HepG2 (cell line): ENCODE measurements around the gene HUNK. TPM values are rescaled to one million over a fixed set of nuclear protein-coding genes. Genes with fewer than 3 reads are reported as not detected.

Source experiments
- ARID2 ChIP-seq: sonication (generic); formaldehyde crosslinking; IDR thresholded peaks from 2 replicates; pipeline ENCODE4 v1.8.1; 2022; ENCODE audit warnings: mild to moderate bottlenecking, missing genetic modification reagents, borderline replicate concordance
- BORCS8-MEF2B ChIP-seq: sonication (generic); formaldehyde crosslinking; IDR thresholded peaks from 2 replicates; pipeline ENCODE4 v1.8.0; 2022; ENCODE audit warnings: mild to moderate bottlenecking, missing genetic modification reagents
- EP300 ChIP-seq, 3 experiments: sonication (generic) in 1 of 3; formaldehyde crosslinking in 1 of 3; IDR thresholded peaks; 2 replicates each; pipeline versions ENCODE4 v1.5.1 to v1.6.1; 2011 to 2020; ENCODE audit warnings: low read depth in 2 of 3, low read length in 2 of 3, borderline replicate concordance in 1 of 3, improper control_type of control experiment in 1 of 3, mild to moderate bottlenecking in 1 of 3, missing genetic modification reagents in 1 of 3, moderate library complexity in 1 of 3
- ESRRA ChIP-seq: sonication (generic); formaldehyde crosslinking; IDR thresholded peaks from 2 replicates; pipeline ENCODE4 v1.5.1; 2020; ENCODE audit warnings: mild to moderate bottlenecking, low read depth, missing genetic modification reagents
- HDAC1 ChIP-seq: sonication (generic); formaldehyde crosslinking; IDR thresholded peaks from 2 replicates; pipeline ENCODE4 v1.5.1; 2020; ENCODE audit warnings: mild to moderate bottlenecking, missing genetic modification reagents
- MXD3 ChIP-seq: IDR thresholded peaks from 2 replicates; pipeline ENCODE4 v1.6.1; 2016; ENCODE audit warnings: mild to moderate bottlenecking, missing biosample characterization, missing genetic modification reagents
- NCOR1 ChIP-seq: fragments of 200-600 bp; sonication (generic); IDR thresholded peaks from 2 replicates; pipeline ENCODE4 v1.7.0; 2017; ENCODE audit warnings: antibody characterized with exemption, low read length, borderline replicate concordance
- NFIB ChIP-seq: sonication (generic); formaldehyde crosslinking; IDR thresholded peaks from 2 replicates; pipeline ENCODE4 v1.9.0; 2021; ENCODE audit warnings: missing genetic modification reagents, mild to moderate bottlenecking, borderline replicate concordance
- PAX8 ChIP-seq: sonication (generic); formaldehyde crosslinking; IDR thresholded peaks from 2 replicates; pipeline ENCODE4 v1.8.0; 2022; ENCODE audit warnings: mild to moderate bottlenecking, missing genetic modification reagents, borderline replicate concordance
- PPARG ChIP-seq: conservative IDR thresholded peaks from 2 replicates; pipeline ENCODE4 v1.6.1; 2016; ENCODE audit warnings: missing biosample characterization, missing genetic modification reagents
- RAD51 ChIP-seq: fragments of 450-650 bp; IDR thresholded peaks from 2 replicates; pipeline ENCODE4 v1.6.1; 2016; ENCODE audit warnings: borderline replicate concordance
- RELA ChIP-seq: sonication (generic); formaldehyde crosslinking; IDR thresholded peaks from 2 replicates; pipeline ENCODE4 v1.4.0; 2020; ENCODE audit warnings: missing genetic modification reagents
- RXRB ChIP-seq: IDR thresholded peaks from 2 replicates; pipeline ENCODE4 v1.6.1; 2016; ENCODE audit warnings: borderline replicate concordance, missing genetic modification reagents, missing compliant biosample characterization
- SAP130 ChIP-seq: IDR thresholded peaks from 2 replicates; pipeline ENCODE4 v1.6.1; 2016; ENCODE audit warnings: low read depth
- SYNCRIP ChIP-seq: fragments of 200-400 bp; formaldehyde crosslinking; IDR thresholded peaks from 2 replicates; pipeline ENCODE4 v1.6.1; 2018; ENCODE audit warnings: mild to moderate bottlenecking, low read depth, low read length; ENCODE audit not compliant: insufficient read depth
- TOPORS ChIP-seq: sonication (generic); formaldehyde crosslinking; IDR thresholded peaks from 2 replicates; pipeline ENCODE4 v1.8.0; 2023; ENCODE audit warnings: mild to moderate bottlenecking, missing genetic modification reagents
- TRIM24 ChIP-seq: sonication (generic); formaldehyde crosslinking; IDR thresholded peaks from 2 replicates; pipeline ENCODE4 v1.8.0; 2022; ENCODE audit warnings: mild to moderate bottlenecking, missing genetic modification reagents
- USF2 ChIP-seq, 2 experiments: sonication (generic) in 1 of 2; formaldehyde crosslinking in 1 of 2; IDR thresholded peaks; 2 replicates each; pipeline versions ENCODE4 v1.5.1 to v1.6.1; 2011 to 2020; ENCODE audit warnings: borderline replicate concordance in 1 of 2, low read depth in 1 of 2, low read length in 1 of 2, mild to moderate bottlenecking in 1 of 2, missing genetic modification reagents in 1 of 2, moderate library complexity in 1 of 2
- ZBTB1 ChIP-seq: sonication (generic); formaldehyde crosslinking; IDR thresholded peaks from 2 replicates; pipeline ENCODE4 v1.4.0; 2020; ENCODE audit warnings: missing genetic modification reagents, borderline replicate concordance
- ZNF12 ChIP-seq: sonication (generic); formaldehyde crosslinking; IDR thresholded peaks from 2 replicates; pipeline ENCODE4 v1.5.0; 2020; ENCODE audit warnings: missing genetic modification reagents
- ZNF576 ChIP-seq: sonication (generic); formaldehyde crosslinking; IDR thresholded peaks from 2 replicates; pipeline ENCODE4 v1.4.0; 2020; ENCODE audit warnings: mild to moderate bottlenecking, missing genetic modification reagents
- ZNF607 ChIP-seq: sonication (generic); formaldehyde crosslinking; IDR thresholded peaks from 2 replicates; pipeline ENCODE4 v1.5.1; 2020; ENCODE audit warnings: missing genetic modification reagents, mild to moderate bottlenecking, borderline replicate concordance
- ZNF616 ChIP-seq: sonication (generic); formaldehyde crosslinking; IDR thresholded peaks from 2 replicates; pipeline ENCODE4 v1.5.0; 2020; ENCODE audit warnings: low read depth, mild to moderate bottlenecking, missing genetic modification reagents
- ZNF775 ChIP-seq: sonication (generic); formaldehyde crosslinking; IDR thresholded peaks from 2 replicates; pipeline ENCODE4 v1.4.0; 2020; ENCODE audit warnings: missing genetic modification reagents, mild to moderate bottlenecking, moderate library complexity, borderline replicate concordance
- ZNF777 ChIP-seq: sonication (generic); formaldehyde crosslinking; IDR thresholded peaks from 2 replicates; pipeline ENCODE4 v1.4.0; 2020; ENCODE audit warnings: missing genetic modification reagents
- ZXDC ChIP-seq: sonication (generic); formaldehyde crosslinking; IDR thresholded peaks from 2 replicates; pipeline ENCODE4 v1.5.0; 2020; ENCODE audit warnings: mild to moderate bottlenecking, missing genetic modification reagents
- polyA plus RNA-seq, 8 experiments: library from polyadenylated mRNA; depleted of rRNA in 3 of 8; stranded (reverse) in 7 of 8; unstranded in 1 of 8; fragments of >200 nt; fragmentation: Illumina TruSeq in 4 of 8; extraction: Trizol in 4 of 8; gene quantifications; 2 replicates each; pipeline versions ENCODE4 v1.2.1 to v1.2.3, GENCODE V29; 2011 to 2016; ENCODE audit warnings: low read depth in 4 of 8, missing spikeins in 1 of 8, mixed read lengths in 1 of 8; ENCODE audit not compliant: insufficient read depth in 1 of 8
- total RNA-seq, 5 experiments: library from RNA; depleted of rRNA; stranded (reverse); fragments of >200 nt; fragmentation: Illumina TruSeq; extraction: Trizol; gene quantifications; 2 replicates each; pipeline ENCODE4 v1.2.3, GENCODE V29; 2016; ENCODE audit warnings: low read depth in 1 of 5

The HUNK gene
- total and polyA plus RNA-seq, 2 of the 13 experiments (the other 11 are each of a cell fraction or from before 2014, with no cell fraction given), result 1.8 to 1.9 TPM

- TF ChIP-seq ZXDC, result no peak
- no peak for TF ChIP-seq ZNF777 (CRISPR knock-in tag)
- TF ChIP-seq SAP130, result peak; percentile 35; the same call in 1 of the 2 replicates
- no peak for TF ChIP-seq ZNF616 (CRISPR knock-in tag)
- no peak for TF ChIP-seq ZNF12 (CRISPR knock-in tag)
- no peak for TF ChIP-seq TOPORS (CRISPR knock-in tag)
- TF ChIP-seq MXD3 (CRISPR knock-in tag), result no peak
- TF ChIP-seq RELA (CRISPR knock-in tag), result no peak
- TF ChIP-seq ZNF607, result no peak
- no peak for TF ChIP-seq ARID2 (CRISPR knock-in tag)
- no peak for TF ChIP-seq PAX8
- no peak for TF ChIP-seq HDAC1 (CRISPR knock-in tag)
- TF ChIP-seq RXRB, result peak; percentile 42; the same call in 1 of the 2 replicates
- no peak for TF ChIP-seq RAD51
- TF ChIP-seq BORCS8-MEF2B (CRISPR knock-in tag), result no peak
- no peak for TF ChIP-seq ZNF775 (CRISPR knock-in tag)
- no peak for TF ChIP-seq ESRRA
- TF ChIP-seq NFIB (CRISPR knock-in tag), result no peak
- TF ChIP-seq TRIM24 (CRISPR knock-in tag), result no peak
- peak in 1 of 2 experiments; percentile 22; a peak in 1 of 4 replicates for TF ChIP-seq EP300 (IDR thresholded peaks at IDR 0.05; ENCODE audit: low read depth in 2 of 2, low read length in 2 of 2)
- no peak for TF ChIP-seq EP300 (CRISPR knock-in tag; IDR thresholded peaks at IDR 0.05; ENCODE audit: borderline replicate concordance)
- no peak for TF ChIP-seq SYNCRIP
- 0 out of 2 replicates have a peak, but pooled peaks have one; percentile 20 for TF ChIP-seq PPARG (CRISPR knock-in tag)
- TF ChIP-seq NCOR1, result no peak
- TF ChIP-seq USF2 (IDR thresholded peaks at IDR 0.05; ENCODE audit: low read depth, low read length), result no peak
- TF ChIP-seq USF2 (CRISPR knock-in tag; IDR thresholded peaks at IDR 0.05; ENCODE audit: borderline replicate concordance), result no peak
- no peak for TF ChIP-seq ZNF576 (CRISPR knock-in tag)
- TF ChIP-seq ZBTB1, result no peak
Measured at GRCh38 chr21:31915566-31915965, 42.7 kb downstream of the HUNK start (continued).
